OCI-LY1 (cell line): ENCODE results near the gene DPF1.

ENCODE experiments used
- H2AFZ ChIP-seq: fragments of 200-600 bp; sonication (generic), shearing (Covaris generic); 2 replicates; pipeline ENCODE4 v1.6.0; 2014; ENCODE audit warnings: antibody characterized with exemption, mild to moderate bottlenecking, low read length
- H3F3A ChIP-seq: fragments of 200-600 bp; sonication (generic), shearing (Covaris generic); 2 replicates; pipeline ENCODE4 v1.6.0; 2014; ENCODE audit warnings: mild to moderate bottlenecking, antibody characterized with exemption, low read length, moderate library complexity; ENCODE audit not compliant: insufficient read depth
- H3K27ac ChIP-seq: fragments of 200-600 bp; sonication (generic); 2 replicates; pipeline ENCODE4 v1.5.1; 2014; ENCODE audit warnings: low read length, mixed run types, mild to moderate bottlenecking, low read depth; ENCODE audit not compliant: poor library complexity, severe bottlenecking
- H3K27me3 ChIP-seq: fragments of 200-600 bp; sonication (generic); 2 replicates; pipeline ENCODE4 v1.6.0; 2014; ENCODE audit warnings: antibody characterized with exemption, mild to moderate bottlenecking, low read length, moderate library complexity; ENCODE audit not compliant: insufficient read depth
- H3K36me3 ChIP-seq: fragments of 200-600 bp; sonication (generic); 2 replicates; pipeline ENCODE4 v1.6.1; 2014; ENCODE audit warnings: mild to moderate bottlenecking, antibody characterized with exemption, low read length, moderate library complexity, mixed read lengths; ENCODE audit not compliant: insufficient read depth
- H3K4me1 ChIP-seq: fragments of 200-600 bp; sonication (generic); 2 replicates; pipeline ENCODE4 v1.5.1; 2014; ENCODE audit warnings: mild to moderate bottlenecking, low read length, moderate library complexity; ENCODE audit not compliant: insufficient read depth, severe bottlenecking
- H3K4me2 ChIP-seq: fragments of 200-600 bp; sonication (generic), shearing (Covaris generic); 2 replicates; pipeline ENCODE4 v1.6.1; 2014; ENCODE audit warnings: low read length
- H3K4me3 ChIP-seq: fragments of 200-600 bp; sonication (generic); 2 replicates; pipeline ENCODE4 v1.5.1; 2014; ENCODE audit warnings: low read length, low read depth, mild to moderate bottlenecking, mixed read lengths; ENCODE audit not compliant: poor library complexity, severe bottlenecking
- H3K79me2 ChIP-seq: fragments of 200-600 bp; shearing (Covaris generic); 2 replicates; pipeline ENCODE4 v1.6.1; 2016; ENCODE audit warnings: mixed run types, low read length, mixed read lengths; ENCODE audit not compliant: insufficient read depth
- H3K9ac ChIP-seq: fragments of 200-600 bp; sonication (generic), shearing (Covaris generic); 2 replicates; pipeline ENCODE4 v1.6.1; 2014; ENCODE audit warnings: mild to moderate bottlenecking, low read length, mixed read lengths
- H3K9me2 ChIP-seq: fragments of 200-600 bp; sonication (generic), shearing (Covaris generic); 2 replicates; pipeline ENCODE4 v1.6.1; 2014; ENCODE audit warnings: low read depth, mild to moderate bottlenecking, low read length, mixed read lengths
- H3K9me3 ChIP-seq: fragments of 200-600 bp; shearing (Covaris generic); 2 replicates; pipeline ENCODE4 v1.6.1; 2014; ENCODE audit warnings: low read length, mixed read lengths
- H4K20me1 ChIP-seq: fragments of 200-600 bp; sonication (generic), shearing (Covaris generic); 2 replicates; pipeline ENCODE4 v1.6.0; 2016; ENCODE audit warnings: mild to moderate bottlenecking, low read length; ENCODE audit not compliant: insufficient read depth
- CTCF ChIP-seq: fragments of 200-600 bp; sonication (generic), shearing (Covaris generic); IDR thresholded peaks from 2 replicates; pipeline ENCODE4 v1.5.1; 2017; ENCODE audit warnings: mild to moderate bottlenecking, antibody characterized with exemption, low read length, moderate library complexity, mixed read lengths
- EZH2 ChIP-seq: fragments of 200-600 bp; sonication (generic), shearing (Covaris generic); IDR thresholded peaks from 2 replicates; pipeline ENCODE4 v1.8.0; 2017; ENCODE audit warnings: borderline replicate concordance, mixed run types, mild to moderate bottlenecking, antibody characterized with exemption, low read length, moderate library complexity, mixed read lengths

Gene DPF1

GRCh38 chr19:38207543-38207942 lies 16.5 kb downstream of the DPF1 start:
- Histone ChIP-seq H3K4me1 (peaks cover 9% of the 10 kb centered on the region), H4K20me1 (no peaks in the 10 kb centered on the region), H3F3A (no peaks in the 10 kb centered on the region), H3K27me3 (peaks cover 9% of the 10 kb centered on the region; the same call in 1 of the 2 replicates), H3K79me2 (no peaks in the 10 kb centered on the region), H2AFZ (no peak overlapping the region), H3K36me3 (peaks cover 23% of the 10 kb centered on the region), H3K9ac (no peak overlapping the region), H3K27ac (no peak overlapping the region), H3K9me2 (no peaks in the 10 kb centered on the region), H3K4me3 (no peak overlapping the region), H3K4me2 (no peak overlapping the region), H3K9me3 (no peaks in the 10 kb centered on the region)
- no peak for TF ChIP-seq EZH2

- H3K4me2 ChIP-seq, result no peak overlapping the region
- H3K79me2 ChIP-seq, result no peaks in the 10 kb centered on the region
- no peak overlapping the region for H2AFZ ChIP-seq
- no peaks in the 10 kb centered on the region for H3K9me2 ChIP-seq
- H3K9me3 ChIP-seq, result no peaks in the 10 kb centered on the region
- H3K36me3 ChIP-seq, result peaks cover 26% of the 10 kb centered on the region
- H3K4me3 ChIP-seq, result no peak overlapping the region
- no peaks in the 10 kb centered on the region for H4K20me1 ChIP-seq
- TF ChIP-seq CTCF (no peak), EZH2 (no peak)
- H3K4me1 ChIP-seq, result peaks cover 9% of the 10 kb centered on the region
- peaks cover 9% of the 10 kb centered on the region; the same call in 1 of the 2 replicates for H3K27me3 ChIP-seq
- no peaks in the 10 kb centered on the region for H3F3A ChIP-seq
- no peak overlapping the region for H3K27ac ChIP-seq
- no peak overlapping the region for H3K9ac ChIP-seq
Observed at GRCh38 chr19:38206928-38207327, 17.1 kb downstream of the DPF1 start.

- Histone ChIP-seq H3K4me2 (no peak overlapping the region), H3K27ac (no peak overlapping the region), H3F3A (no peaks in the 10 kb centered on the region), H3K79me2 (no peaks in the 10 kb centered on the region), H3K27me3 (peaks cover 9% of the 10 kb centered on the region; the same call in 1 of the 2 replicates), H3K4me3 (no peak overlapping the region), H2AFZ (no peak overlapping the region), H3K9me3 (no peaks in the 10 kb centered on the region), H3K9me2 (no peaks in the 10 kb centered on the region), H4K20me1 (no peaks in the 10 kb centered on the region), H3K9ac (no peak overlapping the region), H3K36me3 (peaks cover 33% of the 10 kb centered on the region), H3K4me1 (peaks cover 7% of the 10 kb centered on the region)
- TF ChIP-seq CTCF (no peak), EZH2 (no peak)
Observed at GRCh38 chr19:38206006-38206745, 17.8 kb downstream of the DPF1 start.

- Histone ChIP-seq H3K9ac (no peak overlapping the region), H3K4me3 (no peak overlapping the region), H3K27ac (no peak overlapping the region), H3K4me2 (no peak overlapping the region), H3K9me3 (no peaks in the 10 kb centered on the region), H3F3A (no peaks in the 10 kb centered on the region), H4K20me1 (no peaks in the 10 kb centered on the region), H3K9me2 (no peaks in the 10 kb centered on the region), H3K27me3 (peaks cover 5% of the 10 kb centered on the region; the same call in 1 of the 2 replicates), H3K4me1 (no peaks in the 10 kb centered on the region), H2AFZ (no peak overlapping the region), H3K79me2 (no peaks in the 10 kb centered on the region), H3K36me3 (peaks cover 36% of the 10 kb centered on the region)
- no peak for TF ChIP-seq EZH2
- TF ChIP-seq CTCF, result no peak
Observed at GRCh38 chr19:38204728-38205127, 19.3 kb downstream of the DPF1 start.
